H1 (cell line): Measurements from ENCODE around the gene MLYCD. TPM values are rescaled to one million over a fixed set of nuclear protein-coding genes. Genes with fewer than 3 reads are reported as not detected.

Experiments
- CTCF ChIA-PET: fragments of 300-600 bp; sonication (Branson Sonifier 250); formaldehyde crosslinking; loops from one replicate; lab custom pipeline; 2021; ENCODE audit not compliant: partially characterized antibody; lab: Charles Lee
- POLR2A ChIA-PET: fragments of 300-600 bp; sonication (Branson Sonifier 250); formaldehyde crosslinking; loops from one replicate; lab custom pipeline; 2021; ENCODE audit warnings: inconsistent platforms; ENCODE audit not compliant: partially characterized antibody; lab: Charles Lee
- DNase-seq, 2 experiments: peaks; one replicate each; pipeline versions ENCODE4 v3.0.0 to v3.0.0-alpha.2; 2010 to 2022; ENCODE audit warnings: low spot score in 2 of 2, low read depth in 1 of 2, mixed read lengths in 1 of 2
- FAIRE-seq: peaks from 2 replicates; lab custom pipeline; 2011; peaks lifted over from hg19 to GRCh38; lab: Jason Lieb, UNC
- H2AFZ ChIP-seq: 2 replicates; pipeline ENCODE4 v1.8.1; 2012; ENCODE audit warnings: low read length, inconsistent platforms
- H2AK5ac ChIP-seq: 2 replicates; pipeline ENCODE4 v1.6.1; 2013; ENCODE audit warnings: low read depth, low read length
- H2BK120ac ChIP-seq: replicated peaks from 2 replicates; pipeline ENCODE3; 2013; ENCODE audit warnings: low read depth, low read length, inconsistent platforms
- H2BK12ac ChIP-seq: 2 replicates; pipeline ENCODE4 v1.6.1; 2013; ENCODE audit warnings: low read depth, low read length
- H2BK15ac ChIP-seq: 2 replicates; pipeline ENCODE4 v1.6.1; 2013; ENCODE audit warnings: low read length
- H2BK20ac ChIP-seq: 2 replicates; pipeline ENCODE4 v1.6.1; 2013; ENCODE audit warnings: low read length
- H2BK5ac ChIP-seq: 2 replicates; pipeline ENCODE4 v1.6.1; 2013; ENCODE audit warnings: low read depth, low read length
- H3K14ac ChIP-seq: 2 replicates; pipeline ENCODE4 v1.6.1; 2013; ENCODE audit warnings: inconsistent platforms; ENCODE audit not compliant: insufficient read length
- H3K18ac ChIP-seq: 2 replicates; pipeline ENCODE4 v1.6.1; 2013; ENCODE audit warnings: low read length; ENCODE audit errors: extremely low read depth
- H3K23ac ChIP-seq: 2 replicates; pipeline ENCODE4 v1.6.1; 2013; ENCODE audit warnings: inconsistent platforms; ENCODE audit not compliant: insufficient read length
- H3K23me2 ChIP-seq: 2 replicates; pipeline ENCODE4 v1.6.1; 2013; ENCODE audit warnings: low read depth, low read length
- H3K27ac ChIP-seq: 2 replicates; pipeline ENCODE4 v1.6.1; 2011; ENCODE audit warnings: low read depth, low read length, inconsistent platforms
- H3K27me3 ChIP-seq, 4 experiments: replicated peaks in 1 of 4; 1 replicate in 1 of 4; 2 replicates in 3 of 4; pipeline versions ENCODE4 v1.6.1 to v1.8.1; 2011 to 2013; ENCODE audit warnings: low read length in 3 of 4, mild to moderate bottlenecking in 3 of 4, inconsistent platforms in 2 of 4, mixed read lengths in 2 of 4, moderate library complexity in 1 of 4; ENCODE audit not compliant: control insufficient read depth in 3 of 4, insufficient read depth in 3 of 4; ENCODE audit errors: extremely low read depth in 1 of 4
- H3K36me3 ChIP-seq, 4 experiments: 2 replicates each; pipeline versions ENCODE4 v1.6.1 to v1.8.1; 2011 to 2013; ENCODE audit warnings: mild to moderate bottlenecking in 4 of 4, low read length in 3 of 4, moderate library complexity in 2 of 4, control low read depth in 1 of 4, inconsistent platforms in 1 of 4; ENCODE audit not compliant: insufficient read depth in 4 of 4, control insufficient read depth in 2 of 4
- H3K4ac ChIP-seq: replicated peaks from 2 replicates; pipeline ENCODE3; 2013; ENCODE audit warnings: low read length, low read depth, mixed read lengths, inconsistent platforms; ENCODE audit not compliant: insufficient read length
- H3K4me1 ChIP-seq, 4 experiments: replicated peaks in 1 of 4; 1 replicate in 1 of 4; 2 replicates in 3 of 4; pipeline versions ENCODE4 v1.6.1 to v1.8.1; 2011 to 2013; ENCODE audit warnings: low read length in 3 of 4, inconsistent platforms in 2 of 4, mixed read lengths in 1 of 4; ENCODE audit not compliant: insufficient read depth in 4 of 4, control insufficient read depth in 3 of 4
- H3K4me2 ChIP-seq, 2 experiments: 2 replicates each; pipeline versions ENCODE4 v1.6.1 to v1.8.1; 2011 to 2013; ENCODE audit warnings: low read depth in 2 of 2, low read length in 2 of 2, control low read depth in 1 of 2, inconsistent platforms in 1 of 2, mild to moderate bottlenecking in 1 of 2; ENCODE audit not compliant: insufficient read depth in 1 of 2
- H3K4me3 ChIP-seq, 4 experiments: fragments of 200-600, 300-600 bp in 1 of 4; sonication (generic), shearing (Covaris generic), sonication (Bioruptor Twin) in 1 of 4; 2 replicates each; pipeline versions ENCODE4 v1.5.1 to v1.8.1; 2011 to 2016; ENCODE audit warnings: low read length in 4 of 4, low read depth in 3 of 4, control low read depth in 2 of 4, inconsistent platforms in 2 of 4, mild to moderate bottlenecking in 2 of 4, mixed read lengths in 1 of 4, moderate library complexity in 1 of 4; ENCODE audit not compliant: insufficient read depth in 2 of 4; ENCODE audit errors: extremely low read depth in 1 of 4
- H3K56ac ChIP-seq: replicated peaks from 2 replicates; pipeline ENCODE3; 2013; ENCODE audit warnings: low read depth, mild to moderate bottlenecking, mixed read lengths, low read length, inconsistent platforms; ENCODE audit not compliant: insufficient read length
- H3K79me1 ChIP-seq: 2 replicates; pipeline ENCODE4 v1.6.1; 2013; ENCODE audit warnings: low read depth, low read length, control low read depth
- H3K79me2 ChIP-seq, 2 experiments: 2 replicates each; pipeline versions ENCODE4 v1.6.1 to v1.8.1; 2012 to 2013; ENCODE audit warnings: low read length in 2 of 2, mild to moderate bottlenecking in 2 of 2, inconsistent platforms in 1 of 2; ENCODE audit not compliant: insufficient read depth in 2 of 2, control insufficient read depth in 1 of 2
- H3K9ac ChIP-seq, 4 experiments: replicated peaks in 1 of 4; 1 replicate in 1 of 4; 2 replicates in 3 of 4; pipeline versions ENCODE4 v1.6.1 to v1.8.1; 2011 to 2013; ENCODE audit warnings: low read depth in 3 of 4, low read length in 3 of 4, control low read depth in 2 of 4, mild to moderate bottlenecking in 2 of 4, moderate library complexity in 2 of 4, inconsistent platforms in 1 of 4; ENCODE audit errors: extremely low read depth in 1 of 4
- H3K9me3 ChIP-seq, 2 experiments: 2 replicates each; pipeline versions ENCODE4 v1.6.1 to v1.8.1; 2012 to 2013; ENCODE audit warnings: mild to moderate bottlenecking in 2 of 2, moderate library complexity in 2 of 2, control low read depth in 1 of 2, inconsistent platforms in 1 of 2, low read depth in 1 of 2, low read length in 1 of 2, mixed read lengths in 1 of 2; ENCODE audit not compliant: insufficient read depth in 2 of 2
- H4K20me1 ChIP-seq, 2 experiments: replicated peaks in 1 of 2; 2 replicates each; pipeline versions ENCODE3 to v1.8.1; 2011 to 2013; ENCODE audit warnings: inconsistent platforms in 2 of 2, low read length in 2 of 2, mild to moderate bottlenecking in 1 of 2; ENCODE audit not compliant: insufficient read depth in 2 of 2, control insufficient read depth in 1 of 2
- H4K5ac ChIP-seq: 2 replicates; pipeline ENCODE4 v1.6.1; 2013; ENCODE audit warnings: low read length, low read depth, mixed read lengths, inconsistent platforms; ENCODE audit not compliant: insufficient read length
- H4K8ac ChIP-seq: 2 replicates; pipeline ENCODE4 v1.8.0; 2013; ENCODE audit warnings: mild to moderate bottlenecking, moderate library complexity, low read length, inconsistent platforms; ENCODE audit not compliant: insufficient read depth; ENCODE audit errors: extremely low read depth
- H4K91ac ChIP-seq: replicated peaks from 2 replicates; pipeline ENCODE3; 2013; ENCODE audit warnings: low read length, mixed read lengths, inconsistent platforms; ENCODE audit not compliant: insufficient read length
- CBX8 ChIP-seq: fragments of 300-800, 300-1000 bp; sonication (generic); IDR thresholded peaks from 2 replicates; pipeline ENCODE4 v1.7.1; 2016; ENCODE audit warnings: low read depth, low read length, borderline replicate concordance
- CTBP2 ChIP-seq: IDR thresholded peaks from 2 replicates; pipeline ENCODE4 v1.7.0; 2011; ENCODE audit warnings: borderline replicate concordance, mild to moderate bottlenecking, moderate library complexity, mixed read lengths, low read length; ENCODE audit not compliant: insufficient read depth, insufficient read length
- EP300 ChIP-seq, 2 experiments: IDR thresholded peaks; 1 replicate in 1 of 2; 2 replicates in 1 of 2; pipeline ENCODE4 v1.6.1; 2011 to 2012; ENCODE audit warnings: low read depth in 2 of 2, low read length in 2 of 2, mild to moderate bottlenecking in 2 of 2, borderline replicate concordance in 1 of 2, inconsistent platforms in 1 of 2, moderate library complexity in 1 of 2
- JUND ChIP-seq: IDR thresholded peaks from 2 replicates; pipeline ENCODE4 v1.6.1; 2011; ENCODE audit warnings: mild to moderate bottlenecking, improper control_type of control experiment, low read length
- KDM1A ChIP-seq: fragments of 200-600, 300-600 bp; sonication (generic); IDR thresholded peaks from 2 replicates; pipeline ENCODE4 v1.7.1; 2016; ENCODE audit warnings: mild to moderate bottlenecking, low read length, borderline replicate concordance
- KDM5A ChIP-seq: fragments of 200-600 bp; IDR thresholded peaks from 2 replicates; pipeline ENCODE4 v1.7.1; 2012; ENCODE audit warnings: mild to moderate bottlenecking, low read length, inconsistent platforms, mixed read lengths
- RAD21 ChIP-seq, 2 experiments: IDR thresholded peaks in 1 of 2; conservative IDR thresholded peaks in 1 of 2; 2 replicates each; pipeline ENCODE4 v1.6.1; 2011; ENCODE audit warnings: low read depth in 2 of 2, low read length in 2 of 2, improper control_type of control experiment in 1 of 2, inconsistent platforms in 1 of 2, mild to moderate bottlenecking in 1 of 2, moderate library complexity in 1 of 2
- SP1 ChIP-seq: IDR thresholded peaks from 2 replicates; pipeline ENCODE4 v1.6.1; 2011; ENCODE audit warnings: low read depth, low read length
- WGBS, 2 experiments: shearing (Covaris generic) in 1 of 2; methylation state at CpG; one replicate each; pipeline versions ENCODE4 v1.1.6 to v1.1.7; 2013 to 2015; ENCODE audit warnings: low lambda C conversion rate in 2 of 2, mixed read lengths in 2 of 2, inconsistent platforms in 1 of 2, low coverage in 1 of 2, missing lambda C conversion rate in 1 of 2; ENCODE audit not compliant: insufficient replicate concordance in 2 of 2, insufficient coverage in 1 of 2, insufficient read length in 1 of 2; ENCODE audit errors: extremely low coverage in 1 of 2, missing lambda C conversion rate in 1 of 2; 5-methylcytosine and 5-hydroxymethylcytosine counted together
- polyA plus RNA-seq, 7 experiments: library from polyadenylated mRNA; depleted of rRNA in 3 of 7; stranded (reverse) in 5 of 7; unstranded in 2 of 7; fragments of >200 nt in 5 of 7; fragments of 200-250 nt in 2 of 7; gene quantifications; 1 replicate in 5 of 7; 2 replicates in 1 of 7; 4 replicates in 1 of 7; pipeline versions ENCODE4 v1.2.1 to v1.2.3, GENCODE V29; 2011 to 2013; ENCODE audit warnings: missing spikeins in 2 of 7, mixed read lengths in 2 of 7
- total RNA-seq: library from RNA; stranded (reverse); fragmentation: NEBNext Ultra II Directional; extraction: Animal tissue kit (Norgen Biotek cat#: 25700); gene quantifications from 2 replicates; pipeline ENCODE4 v1.2.1, GENCODE V29; 2021

Gene MLYCD
- total and polyA plus RNA-seq, 2 of the 8 experiments (the other 6 are each of a cell fraction or from before 2014, with no cell fraction given), result 3.7 to 7.0 TPM

DNA sequence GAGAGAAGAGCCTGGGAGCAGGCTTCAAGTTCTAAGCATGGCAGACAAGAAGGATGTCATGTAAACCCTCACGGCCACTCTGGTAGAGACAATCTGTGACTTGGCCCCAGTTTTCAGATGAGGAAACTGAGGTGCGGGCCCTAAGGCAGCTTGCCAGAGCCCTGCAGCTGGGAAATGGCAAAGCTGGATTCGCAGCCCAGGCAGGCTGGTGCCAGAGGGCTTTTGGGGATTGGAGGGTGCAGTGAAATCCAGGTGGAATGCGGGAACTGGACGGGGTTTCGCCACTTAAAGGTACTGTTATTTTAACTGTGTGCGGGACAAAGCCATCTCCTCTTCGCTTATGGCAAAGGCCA, 53.6 kb downstream of the MLYCD start:
- peak overlapping the region in 1 of 4 experiments; percentile 47; a peak in 1 of 8 replicates for H3K4me3 ChIP-seq
- no peaks in the 10 kb centered on the region for H3K9me3 ChIP-seq

More for the DNA sequence above, 53.6 kb downstream of the MLYCD start:
- H3K79me2 ChIP-seq, result no peaks in the 10 kb centered on the region
- H3K27ac ChIP-seq, result no peak overlapping the region
- H4K91ac ChIP-seq, result no peak overlapping the region
- no peak for TF ChIP-seq JUND
- TF ChIP-seq RAD21 (IDR thresholded peaks at IDR 0.05 in 1 of 2, conservative IDR thresholded peaks at IDR 0.05 in 1 of 2; ENCODE audit: low read depth in 2 of 2, low read length in 2 of 2), result no peak
- no peak for TF ChIP-seq KDM5A
- no peak for TF ChIP-seq CTBP2
- peak; percentile 60; the same call in 1 of the 2 replicates for TF ChIP-seq KDM1A
- no peak for TF ChIP-seq EP300 (IDR thresholded peaks at IDR 0.05; ENCODE audit: borderline replicate concordance in 1 of 2, low read depth in 2 of 2, low read length in 2 of 2)
- TF ChIP-seq SP1, result no peak
- no peak for TF ChIP-seq CBX8
- H4K5ac ChIP-seq, result no peak overlapping the region
- FAIRE-seq, result no peak
- H3K56ac ChIP-seq, result no peak overlapping the region
- no peaks in the 10 kb centered on the region for H3K36me3 ChIP-seq
- no peak overlapping the region for H2BK5ac ChIP-seq
- no peak overlapping the region for H2BK20ac ChIP-seq
- no peak overlapping the region for H3K18ac ChIP-seq
- H3K27me3 ChIP-seq, result no peaks in the 10 kb centered on the region
- H3K9ac ChIP-seq, result no peak overlapping the region
- H2AFZ ChIP-seq, result no peak overlapping the region
- H3K4me1 ChIP-seq, result peaks cover 2 to 7% (median 4%) of the 10 kb centered on the region in 4 experiments; a peak in 6 of 7 replicates
- 92% methylated on average over 8 of the region's 8 CpGs; no CpG with 5 or more reads in 1 of the 2 experiments for WGBS, 2 experiments
- no peaks in the 10 kb centered on the region for H3K79me1 ChIP-seq
- no peak overlapping the region for H3K4ac ChIP-seq
- no peak overlapping the region for H4K8ac ChIP-seq
- no peak overlapping the region for H2AK5ac ChIP-seq
- ChIA-PET POLR2A (interaction anchor here (1.4 kb wide), 1 partner anchor 92 kb away, joined by 4 read pairs; no protein-coding TSS in a partner anchor), CTCF (interaction anchor here (1.5 to 16.0 kb wide), 5 partner anchors 18 to 122 kb away, joined by 3 to 366 read pairs (median 17); partner anchors contain the start of gene SLC38A8)
- no peaks in the 10 kb centered on the region for H4K20me1 ChIP-seq
- no peak overlapping the region for H3K4me2 ChIP-seq
- no peak for DNase-seq
- H3K23ac ChIP-seq, result no peak overlapping the region
- H3K23me2 ChIP-seq, result 0 out of 2 replicates have a peak, but pooled peaks cover 1% of the 10 kb centered on the region
- H3K14ac ChIP-seq, result no peak overlapping the region
- no peak overlapping the region for H2BK15ac ChIP-seq
- H2BK120ac ChIP-seq, result no peak overlapping the region
- H2BK12ac ChIP-seq, result no peak overlapping the region
